Activated T-helper 1 cell treated with anti-CD3 and anti-CD28 coated beads, Interleukin-2, amount 50 U/mL, for 16 hours (primary cell): ENCODE results near the gene CILP.

Experiments
- DNase-seq, 2 donors: peaks; one replicate each; pipeline ENCODE4 v3.0.0-alpha.2; 2020; ENCODE audit warnings: low read depth in 1 of 2, low spot score in 1 of 2

Gene CILP

DNA sequence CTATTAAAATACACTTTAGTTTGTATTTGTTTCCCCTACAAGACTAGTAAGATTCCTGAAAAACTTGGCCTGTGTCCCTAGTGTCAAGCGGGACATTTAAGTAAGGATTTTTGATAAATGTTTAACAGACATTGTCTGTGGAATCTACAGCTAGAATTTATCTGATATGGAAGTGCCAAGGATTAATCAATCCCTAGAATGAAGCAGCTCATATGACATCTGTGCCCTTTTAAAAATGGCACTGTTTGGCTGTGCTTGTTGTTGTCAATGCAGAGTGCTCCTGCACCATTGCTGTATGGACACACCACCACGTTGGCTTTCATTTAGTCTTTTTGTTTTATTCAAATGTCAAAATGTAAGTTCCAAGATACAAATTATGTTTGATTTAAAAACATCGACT lies 63.4 kb downstream of the CILP start:
- no peak for DNase-seq

DNA sequence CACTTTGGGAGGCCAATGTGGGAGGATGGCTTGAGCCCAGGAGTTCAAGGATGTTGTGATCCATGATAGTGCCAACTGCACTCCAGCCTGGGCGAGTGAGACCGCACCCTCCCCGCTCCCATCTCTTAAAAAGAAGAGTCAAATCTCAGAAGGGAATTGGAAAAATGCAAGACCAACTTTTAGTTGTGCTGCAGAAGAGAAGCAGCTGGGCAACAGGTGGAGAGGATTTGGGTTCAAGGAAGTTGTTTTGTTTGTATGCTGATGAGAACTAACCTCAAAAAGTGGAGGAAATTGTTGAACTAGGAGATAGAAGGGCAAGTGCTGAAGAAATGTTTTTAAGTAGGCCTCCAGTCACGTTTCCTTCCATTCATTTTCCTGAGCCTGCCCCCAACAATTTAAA lies 64.8 kb downstream of the CILP start:
- DNase-seq = no peak
